PC-3 (cell line): ENCODE results near the gene NEFH. TPM values are rescaled to one million over a fixed set of nuclear protein-coding genes. Genes with fewer than 3 reads are reported as not detected.

Experiments
- ATAC-seq: fragments of 200-7000 bp; cut with Tn5 transposase; 2 replicates; pipeline ENCODE4 v1.9.1; 2020; ENCODE audit warnings: mild to moderate bottlenecking, moderate library complexity
- BruUV-seq: library from RNA; stranded (reverse); fragments of 400-500 nt; replicated peaks from 2 replicates; lab custom pipeline; 2021; lab: Mats Ljungman, UMichigan
- CTCF ChIA-PET: fragments of 300-600 bp; sonication (Branson Sonifier 250); formaldehyde crosslinking; loops from one replicate; lab custom pipeline; 2022; ENCODE audit warnings: antibody characterized with exemption; lab: Charles Lee
- POLR2A ChIA-PET: fragments of 300-600 bp; sonication (Branson Sonifier 250); formaldehyde crosslinking; loops from one replicate; lab custom pipeline; 2022; ENCODE audit warnings: antibody characterized with exemption; ENCODE audit not compliant: unreplicated experiment; lab: Charles Lee
- DNase-seq: peaks from one replicate; pipeline ENCODE4 v3.0.0-alpha.2; 2015
- H2AFZ ChIP-seq: fragments of 300-600 bp; sonication (generic); 2 replicates; pipeline ENCODE4 v1.6.0; 2016; ENCODE audit warnings: antibody characterized with exemption, low read length
- H3F3A ChIP-seq: fragments of 300-600 bp; sonication (generic); one replicate; pipeline ENCODE4 v1.6.0; 2017; ENCODE audit warnings: antibody characterized with exemption, low read length, control low read depth, mild to moderate bottlenecking; ENCODE audit not compliant: unreplicated experiment
- H3K27ac ChIP-seq: fragments of 300-600 bp; sonication (generic); 2 replicates; pipeline ENCODE4 v1.5.1; 2016; ENCODE audit warnings: mild to moderate bottlenecking, low read length
- H3K27me3 ChIP-seq: fragments of 300-600 bp; sonication (generic); 2 replicates; pipeline ENCODE4 v1.6.1; 2016; ENCODE audit warnings: low read length, mixed read lengths
- H3K36me3 ChIP-seq: fragments of 300-600 bp; sonication (generic); 2 replicates; pipeline ENCODE4 v1.6.1; 2016; ENCODE audit warnings: low read depth, mixed run types, low read length, mixed read lengths
- H3K4me1 ChIP-seq: fragments of 300-600 bp; sonication (generic); 2 replicates; pipeline ENCODE4 v1.5.1; 2016; ENCODE audit warnings: low read length; ENCODE audit not compliant: insufficient read depth
- H3K4me2 ChIP-seq: fragments of 300-600 bp; sonication (generic); 2 replicates; pipeline ENCODE4 v1.6.0; 2016; ENCODE audit warnings: low read length
- H3K4me3 ChIP-seq: fragments of 300-600 bp; sonication (generic); 2 replicates; pipeline ENCODE4 v1.5.1; 2016; ENCODE audit warnings: mild to moderate bottlenecking, low read length, mixed read lengths
- H3K79me2 ChIP-seq: fragments of 300-600 bp; sonication (generic); 2 replicates; pipeline ENCODE4 v1.6.1; 2017; ENCODE audit warnings: low read length, mixed read lengths
- H3K9ac ChIP-seq: fragments of 300-600 bp; sonication (generic); 2 replicates; pipeline ENCODE4 v1.6.0; 2016; ENCODE audit warnings: mild to moderate bottlenecking, low read length
- H3K9me2 ChIP-seq: fragments of 300-600 bp; sonication (generic); replicated peaks from 2 replicates; pipeline ENCODE4 v1.6.1; 2016; ENCODE audit warnings: mixed run types, low read length, mixed read lengths
- H3K9me3 ChIP-seq: fragments of 300-600 bp; sonication (generic); 2 replicates; pipeline ENCODE4 v1.6.1; 2016; ENCODE audit warnings: low read length, mixed read lengths
- H4K20me1 ChIP-seq: fragments of 300-600 bp; sonication (generic); 2 replicates; pipeline ENCODE4 v1.6.1; 2016; ENCODE audit warnings: low read length, mixed read lengths
- CTCF ChIP-seq: fragments of 300-600 bp; sonication (generic); conservative IDR thresholded peaks from 2 replicates; pipeline ENCODE4 v1.5.1; 2017; ENCODE audit warnings: antibody characterized with exemption, low read depth, mild to moderate bottlenecking, low read length
- EZH2 ChIP-seq: fragments of 300-600 bp; sonication (generic); IDR thresholded peaks from one replicate; pipeline ENCODE4 v1.6.1; 2017; ENCODE audit warnings: antibody characterized with exemption, mild to moderate bottlenecking, low read length; ENCODE audit not compliant: unreplicated experiment
- EZH2phosphoT487 ChIP-seq: fragments of 300-600 bp; sonication (generic); IDR thresholded peaks from 2 replicates; pipeline ENCODE4 v1.6.1; 2018; ENCODE audit warnings: mild to moderate bottlenecking, antibody characterized with exemption, low read length, borderline replicate concordance
- intact Hi-C: fragments of 100-400 bp; cut with micrococcal nuclease; formaldehyde crosslinking; loops from 2 replicates; pipeline ENCODE4 v1.9.0; 2023
- total RNA-seq: library from RNA; depleted of rRNA; stranded (reverse); fragments of >200 nt; gene quantifications from 2 replicates; pipeline ENCODE4 v1.2.3, GENCODE V29; 2014

The NEFH gene
- total RNA-seq, 1 experiment from 2014 or later = not detected

GRCh38 chr22:29482726-29483125, 2.7 kb downstream of the NEFH start:
- Histone ChIP-seq H3K27me3 (0 out of 2 replicates have a peak, but pooled peaks cover 3% of the 10 kb centered on the region), H3K4me1 (no peaks in the 10 kb centered on the region), H3K9me3 (no peaks in the 10 kb centered on the region), H3F3A (no peaks in the 10 kb centered on the region), H2AFZ (no peak overlapping the region), H3K4me2 (no peak overlapping the region), H3K4me3 (no peak overlapping the region), H4K20me1 (no peaks in the 10 kb centered on the region), H3K9me2 (no peaks in the 10 kb centered on the region), H3K36me3 (no peaks in the 10 kb centered on the region), H3K79me2 (no peaks in the 10 kb centered on the region), H3K9ac (no peak overlapping the region), H3K27ac (no peak overlapping the region)
- intact Hi-C loops = no loop called here
- CTCF ChIA-PET = no interaction called here
- POLR2A ChIA-PET = no interaction called here
- BruUV-seq = no TSS peak
- ATAC-seq (no peak), DNase-seq (no peak)
- TF ChIP-seq CTCF (no peak), EZH2phosphoT487 (no peak), EZH2 (no peak)

GRCh38 chr22:29483254-29483653, 3.2 kb downstream of the NEFH start:
- TF ChIP-seq EZH2phosphoT487 = no peak
- no peak for TF ChIP-seq CTCF
- no peak for TF ChIP-seq EZH2
- Histone ChIP-seq H2AFZ (no peak overlapping the region), H3F3A (no peaks in the 10 kb centered on the region), H3K9me2 (no peaks in the 10 kb centered on the region), H3K9ac (no peak overlapping the region), H3K27ac (no peak overlapping the region), H3K79me2 (no peaks in the 10 kb centered on the region), H3K4me2 (no peak overlapping the region), H3K36me3 (no peaks in the 10 kb centered on the region), H3K9me3 (no peaks in the 10 kb centered on the region), H3K4me1 (no peaks in the 10 kb centered on the region), H4K20me1 (no peaks in the 10 kb centered on the region), H3K27me3 (0 out of 2 replicates have a peak, but pooled peaks cover 3% of the 10 kb centered on the region), H3K4me3 (no peak overlapping the region)
- POLR2A ChIA-PET = no interaction called here
- DNase-seq (no peak), ATAC-seq (no peak)
- no TSS peak for BruUV-seq
- intact Hi-C loops = no loop called here
- CTCF ChIA-PET = interaction anchor here (0.6 kb wide), 1 partner anchor 16 kb away, joined by 3 read pairs; no protein-coding TSS in a partner anchor

GRCh38 chr22:29484642-29485041, 4.6 kb downstream of the NEFH start:
- Histone ChIP-seq H3K4me3 (no peak overlapping the region), H3K4me1 (no peaks in the 10 kb centered on the region)
- BruUV-seq = no TSS peak

More at GRCh38 chr22:29484642-29485041, 4.6 kb downstream of the NEFH start:
- POLR2A ChIA-PET = no interaction called here
- TF ChIP-seq CTCF (no peak), EZH2 (no peak)
- intact Hi-C loops = no loop called here
- ATAC-seq = no peak
- no peaks in the 10 kb centered on the region for H4K20me1 ChIP-seq
- no peak for DNase-seq
- no peaks in the 10 kb centered on the region for H3K79me2 ChIP-seq
- CTCF ChIA-PET = no interaction called here
- no peaks in the 10 kb centered on the region for H3F3A ChIP-seq
- H3K27me3 ChIP-seq = no peaks in the 10 kb centered on the region
- H3K9me3 ChIP-seq = no peaks in the 10 kb centered on the region
- no peak overlapping the region for H3K9ac ChIP-seq
- H3K4me2 ChIP-seq = no peak overlapping the region
- no peaks in the 10 kb centered on the region for H3K36me3 ChIP-seq
- H3K27ac ChIP-seq = no peak overlapping the region
- no peaks in the 10 kb centered on the region for H3K9me2 ChIP-seq
- H2AFZ ChIP-seq = no peak overlapping the region
